Lung microvascular endothelial cell (primary cell): Measurements from ENCODE around the gene TEKT2. TPM values are rescaled to one million over a fixed set of nuclear protein-coding genes. Genes with fewer than 3 reads are reported as not detected.

Experiments
- DNase-seq, 2 donors: peaks; one replicate each; pipeline versions ENCODE4 v3.0.0 to v3.0.0-alpha.2; 2010; ENCODE audit warnings: low read depth in 2 of 2
- total RNA-seq: library from RNA; depleted of rRNA; stranded (reverse); fragments of >200 nt; gene quantifications from 2 replicates; pipeline ENCODE4 v1.2.1, GENCODE V29; 2014

Gene TEKT2
- total RNA-seq, 1 donor from 2014 or later = 0.20 TPM

DNA sequence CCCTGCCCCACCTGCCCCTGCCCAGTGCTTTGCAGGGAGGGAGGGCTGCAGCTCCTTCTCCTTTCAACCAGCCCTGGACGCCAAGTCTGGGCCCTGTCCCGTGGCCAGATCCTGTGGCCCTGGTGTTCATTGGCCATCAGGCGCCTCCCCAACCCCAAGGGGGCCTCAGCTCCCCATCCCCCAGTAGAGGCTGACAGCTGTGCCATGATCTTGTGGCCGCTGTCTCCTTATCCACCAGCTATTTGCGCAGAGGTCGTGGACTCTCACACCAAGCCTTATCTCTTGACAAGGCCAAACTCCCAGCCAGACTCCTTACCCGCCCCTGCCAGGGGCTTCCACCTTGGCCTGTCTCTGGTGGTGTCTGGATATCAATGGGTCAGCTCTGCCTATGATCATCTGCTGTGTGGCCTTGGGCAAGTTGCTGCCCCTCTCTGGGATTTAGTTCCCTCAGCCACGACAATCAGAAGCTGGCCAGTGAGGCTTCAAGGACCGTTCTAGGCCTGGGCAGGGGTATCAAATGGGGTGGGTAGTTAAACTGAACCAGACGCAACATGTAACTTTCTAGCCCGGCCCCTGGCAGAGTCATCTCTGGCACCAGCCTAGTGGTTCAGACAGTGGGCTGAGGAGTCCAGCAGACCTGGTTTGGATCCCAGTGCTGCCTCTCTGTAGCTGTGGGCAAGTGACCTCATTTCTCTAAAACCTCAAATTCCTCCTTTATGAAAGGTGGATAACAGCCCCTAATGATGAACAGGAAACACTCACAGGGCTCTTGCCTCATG lies 44.4 kb downstream of the TEKT2 start:
- no peak for DNase-seq

DNA sequence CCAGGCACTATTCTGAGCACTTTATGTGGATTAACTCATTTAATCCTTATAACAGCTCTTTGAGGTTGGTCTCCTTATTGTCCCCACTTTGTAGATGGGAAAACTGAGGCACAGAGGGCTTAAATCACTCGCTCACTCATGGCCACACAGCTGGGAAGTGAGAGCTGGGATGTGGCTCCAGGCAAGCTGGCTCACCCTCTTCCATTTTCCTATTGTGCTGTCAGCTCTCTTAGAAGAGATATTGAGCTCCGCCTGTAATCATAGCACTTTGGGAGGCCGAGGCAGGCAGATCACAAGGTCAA lies 45.0 kb downstream of the TEKT2 start:
- DNase-seq = no peak

DNA sequence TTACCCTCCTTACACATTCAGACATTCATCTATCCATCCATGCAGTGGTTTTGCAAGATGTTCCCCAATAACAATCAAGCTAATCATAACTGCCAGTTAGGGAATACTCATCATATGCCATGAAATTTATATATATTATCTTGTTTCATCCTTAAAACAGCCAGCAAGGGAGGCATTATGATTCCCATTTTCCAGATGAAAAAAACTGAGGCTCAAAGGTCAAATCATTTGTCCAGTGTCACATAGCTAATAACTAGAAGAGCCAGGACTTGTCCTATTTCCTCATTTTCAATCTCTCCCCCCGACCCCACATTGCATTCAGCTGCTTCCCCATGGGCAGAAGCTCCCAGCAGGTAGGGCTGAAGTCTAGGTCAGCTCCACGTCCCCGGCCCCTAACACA lies 48.1 kb downstream of the TEKT2 start:
- DNase-seq = no peak

DNA sequence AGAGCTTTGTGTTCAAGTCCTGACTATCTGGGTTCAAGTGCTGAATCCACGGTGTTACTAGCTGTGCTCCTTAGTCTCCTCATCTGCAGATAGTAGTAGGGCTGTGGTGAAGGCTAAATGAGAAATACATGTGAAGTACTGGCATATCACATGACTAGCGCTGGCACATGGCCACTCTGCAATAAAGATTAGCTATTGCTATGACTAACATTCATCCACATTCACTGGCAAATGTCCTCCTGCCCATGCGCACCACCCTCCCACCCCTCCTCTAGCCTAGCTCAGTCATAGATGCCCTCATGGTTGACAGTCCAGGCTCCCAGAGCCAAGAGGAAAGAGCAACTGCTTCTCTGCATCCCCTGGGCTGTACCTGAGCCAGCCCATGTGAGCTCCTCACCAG lies 49.6 kb downstream of the TEKT2 start:
- DNase-seq = peak; percentile 68 to 75

DNA sequence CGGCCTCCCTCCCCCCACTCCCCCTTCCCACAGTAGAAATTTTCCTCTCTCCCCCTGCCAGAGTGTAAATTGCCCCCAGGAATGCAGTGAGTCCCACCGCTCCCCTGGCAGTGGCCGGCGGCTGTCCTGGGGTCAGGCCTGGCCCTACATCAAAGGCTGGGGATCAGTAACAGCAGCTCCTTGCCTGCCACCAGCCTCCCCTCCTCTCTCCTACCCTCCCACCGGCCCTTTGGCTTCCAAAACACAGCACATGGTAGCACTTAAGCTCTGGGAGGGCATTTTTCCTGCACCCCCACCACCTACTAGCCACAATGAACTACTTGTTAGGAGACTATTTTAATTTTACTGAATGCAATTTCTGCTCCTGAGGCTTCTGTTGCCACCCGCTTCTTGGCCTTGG lies 50.1 kb downstream of the TEKT2 start:
- DNase-seq = no peak

DNA sequence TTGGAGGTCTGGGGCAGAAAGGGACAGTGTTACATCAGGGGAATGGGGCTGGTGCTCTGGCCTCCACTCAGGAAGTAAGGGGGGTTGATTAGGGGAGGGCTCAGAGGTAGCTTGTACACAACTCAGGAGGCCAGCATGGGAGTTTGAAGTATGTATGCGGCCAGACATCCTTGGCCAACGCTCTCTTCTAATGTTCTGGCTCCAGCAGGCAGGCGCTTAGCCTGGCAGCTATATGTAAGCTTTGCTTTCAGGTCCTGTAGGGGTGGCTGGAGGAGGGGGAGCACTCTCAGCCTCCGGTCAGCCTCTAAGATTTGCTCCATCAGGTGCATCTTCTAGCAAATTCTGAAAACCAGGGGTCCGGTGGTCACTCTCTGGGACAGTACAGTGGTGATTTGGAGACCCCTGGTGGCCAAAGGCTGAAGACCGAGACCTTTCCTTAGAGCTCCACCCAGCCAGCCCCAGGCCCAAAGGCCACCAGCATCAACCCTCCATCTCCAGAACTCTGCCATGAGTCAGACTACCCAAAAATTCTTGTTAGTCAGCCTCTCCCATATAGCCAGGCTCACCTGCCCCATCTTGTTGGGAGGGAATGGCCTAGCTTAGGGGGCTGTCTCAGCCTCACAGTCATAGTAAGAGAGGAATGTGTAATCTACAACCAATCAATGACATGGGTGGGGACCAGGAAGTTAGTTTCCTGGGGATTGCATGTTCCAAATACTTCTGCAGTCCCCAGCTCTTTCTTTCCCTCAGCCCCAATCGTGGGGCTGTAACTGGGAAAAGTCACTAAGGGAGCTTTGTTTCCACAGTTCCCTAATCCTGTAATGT lies 50.8 kb downstream of the TEKT2 start:
- peak; percentile 52 to 63 for DNase-seq

DNA sequence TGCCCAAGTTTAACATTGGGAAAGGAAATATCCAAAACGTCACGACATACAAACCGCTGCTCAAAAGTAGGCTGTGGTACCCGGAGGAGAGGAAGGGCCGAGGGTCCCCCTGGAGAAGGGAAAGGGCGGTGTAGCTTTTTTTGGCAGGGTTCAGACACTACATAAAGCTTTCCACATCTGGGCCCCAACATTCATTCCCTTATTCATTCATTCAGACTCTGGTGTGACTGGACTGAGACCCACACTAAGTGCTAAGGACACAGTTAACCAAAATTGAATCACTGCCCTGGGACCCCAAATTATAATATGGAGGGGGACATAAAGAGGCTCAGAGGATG lies 51.4 kb downstream of the TEKT2 start:
- DNase-seq = no peak

DNA sequence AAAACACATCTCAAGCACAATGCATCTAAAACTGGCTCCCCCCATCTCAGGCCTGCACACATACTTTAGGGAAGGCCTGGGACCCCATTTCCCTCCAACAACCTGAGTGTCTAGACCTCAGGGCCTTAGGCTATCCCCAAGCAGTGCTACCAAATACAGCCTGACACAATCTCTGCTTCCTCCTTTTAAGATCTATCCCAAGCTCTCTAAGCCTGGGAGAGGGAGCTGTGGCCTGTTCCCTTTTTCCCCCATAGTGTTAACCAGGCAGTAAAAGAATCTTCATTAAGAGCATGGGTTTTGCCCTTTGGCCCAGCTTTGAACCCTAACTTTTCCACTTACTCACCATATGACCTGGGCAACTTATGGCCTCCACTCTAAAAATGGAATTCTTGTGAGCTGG lies 51.9 kb downstream of the TEKT2 start:
- DNase-seq = no peak

DNA sequence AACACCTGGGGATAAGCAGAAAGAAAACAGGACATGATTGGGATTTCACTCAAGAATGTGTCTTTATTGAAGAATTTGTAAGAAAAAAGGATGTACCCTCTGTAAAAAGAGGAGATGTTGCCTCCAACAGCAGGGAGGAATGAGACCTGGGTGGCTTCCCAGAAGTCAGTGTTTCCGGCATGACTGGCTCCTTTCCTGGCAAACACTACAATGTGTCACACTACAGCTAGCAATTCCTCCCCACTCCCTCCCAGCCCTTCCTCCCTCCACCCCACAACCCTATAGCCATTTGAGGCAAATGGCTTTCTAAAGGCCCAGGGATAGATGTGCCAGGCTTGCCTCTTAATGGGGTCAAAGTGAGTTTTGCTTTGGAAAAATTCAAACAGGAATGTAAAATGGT lies 52.6 kb downstream of the TEKT2 start:
- peak; percentile 78 to 90 for DNase-seq

DNA sequence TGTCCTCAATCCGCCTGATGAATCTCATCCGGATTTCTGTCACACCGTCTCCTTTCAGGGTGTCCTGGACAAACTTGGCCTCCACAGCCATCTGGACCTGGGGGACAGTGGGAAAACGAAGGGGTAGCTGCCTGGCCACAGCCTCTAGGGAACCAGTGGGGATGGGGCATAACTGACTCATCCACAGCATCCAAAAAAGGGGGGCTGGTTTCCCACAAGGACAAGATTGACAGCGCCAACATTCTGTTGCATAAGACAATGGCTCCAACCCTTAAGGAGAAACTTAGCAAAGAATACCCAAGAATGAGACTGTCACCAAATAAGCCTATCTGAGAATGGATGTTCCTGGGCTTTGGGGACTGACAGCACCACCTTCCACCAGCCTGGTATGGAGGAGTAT lies 53.3 kb downstream of the TEKT2 start:
- DNase-seq = no peak

DNA sequence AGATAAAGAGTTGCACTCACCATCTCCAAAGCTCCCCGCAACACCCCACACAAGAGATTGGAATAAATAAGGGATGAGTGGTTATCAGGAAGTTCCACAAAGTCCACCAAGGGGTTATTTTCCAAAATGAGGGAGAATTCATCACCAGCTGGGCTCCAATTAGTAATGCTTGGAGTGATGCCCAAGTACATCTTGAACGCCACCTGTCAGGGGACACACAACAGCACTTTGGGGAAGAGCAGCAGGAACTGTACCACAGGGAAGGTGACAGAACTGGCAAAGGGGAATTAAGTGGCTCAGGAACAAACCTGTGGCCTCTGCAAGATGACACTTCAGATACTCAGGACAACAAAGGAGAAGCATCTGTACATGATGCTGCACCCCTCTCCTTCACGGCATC lies 53.9 kb downstream of the TEKT2 start:
- no peak for DNase-seq

Other genes with a start within 250 kb of the TEKT2 start
- gene AGO1, start 200.9 kb upstream of the TEKT2 start, total RNA-seq = 8.1 and 8.3 TPM in 2 replicates
- gene AGO3, start 153.0 kb upstream of the TEKT2 start, total RNA-seq = 5.0 and 8.5 TPM in 2 replicates
- 26.4 and 38.1 TPM in 2 replicates for gene ADPRS, start 4.8 kb downstream of the TEKT2 start, total RNA-seq
- gene COL8A2, start 41.1 kb downstream of the TEKT2 start, total RNA-seq = 0.44 and 1.6 TPM in 2 replicates
- 72.1 and 85.3 TPM in 2 replicates for gene TRAPPC3, start 65.4 kb downstream of the TEKT2 start, total RNA-seq
- gene MAP7D1, start 72.1 kb downstream of the TEKT2 start, total RNA-seq = 42.7 and 44.2 TPM in 2 replicates
- 104 and 113 TPM in 2 replicates for gene THRAP3, start 140.3 kb downstream of the TEKT2 start, total RNA-seq
- gene SH3D21, start 222.3 kb downstream of the TEKT2 start, total RNA-seq = 0.44 and 0.99 TPM in 2 replicates
- 96.3 and 109 TPM in 2 replicates for gene EVA1B, start 239.6 kb downstream of the TEKT2 start, total RNA-seq